GM21528 (cell line): ENCODE results near the gene IFNL4.
"Not testable (repeated sequence)": the region's sequence is repeated elsewhere in the genome, so short reads cannot be mapped to it uniquely, and the experiment has no call there.

ENCODE experiments used
- ATAC-seq: cut with Tn5 transposase; IDR thresholded peaks from one replicate; pipeline ENCODE4 v1.9.1; 2021; ENCODE audit warnings: mild to moderate bottlenecking, moderate library complexity; ENCODE audit not compliant: unreplicated experiment, low FRiP score

The IFNL4 gene

DNA sequence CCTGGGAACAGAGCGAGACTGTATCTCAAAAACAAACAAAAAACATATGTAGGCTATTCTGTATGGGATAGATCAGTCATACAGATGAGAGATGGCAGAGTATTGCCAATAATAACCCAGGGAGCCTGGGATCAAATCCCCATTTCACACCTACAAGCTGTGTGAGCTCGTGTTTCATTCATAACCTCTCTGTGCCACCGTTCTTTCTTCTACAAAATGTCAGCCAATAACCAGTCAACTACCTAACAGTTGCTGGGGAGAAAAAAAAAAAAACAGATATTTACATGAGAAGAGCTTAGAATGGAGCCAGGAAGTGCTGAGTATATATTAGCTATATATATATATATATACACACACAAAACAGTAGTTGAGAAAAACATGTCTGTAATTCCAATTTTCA lies 13.0 kb upstream of the IFNL4 start:
- ATAC-seq: no peak

DNA sequence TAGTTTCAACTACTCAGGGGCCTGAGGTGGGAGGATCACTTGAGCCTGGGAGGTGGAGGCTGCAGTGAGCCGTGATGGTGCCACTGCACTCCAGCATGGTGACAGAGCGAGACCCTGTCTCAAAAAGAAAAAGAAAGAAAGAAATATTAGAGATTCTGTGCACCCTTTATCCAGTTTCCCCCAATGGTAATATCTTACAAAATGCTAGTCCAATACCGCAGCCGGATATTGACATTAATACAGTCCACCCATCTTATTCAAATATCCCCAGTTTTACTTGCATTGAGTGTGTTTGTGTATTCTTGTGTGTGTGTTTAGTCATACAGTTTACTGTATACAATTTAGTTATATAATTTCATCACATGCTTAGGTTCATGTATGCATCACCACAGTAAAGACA lies 8.6 kb upstream of the IFNL4 start:
- ATAC-seq: no peak

DNA sequence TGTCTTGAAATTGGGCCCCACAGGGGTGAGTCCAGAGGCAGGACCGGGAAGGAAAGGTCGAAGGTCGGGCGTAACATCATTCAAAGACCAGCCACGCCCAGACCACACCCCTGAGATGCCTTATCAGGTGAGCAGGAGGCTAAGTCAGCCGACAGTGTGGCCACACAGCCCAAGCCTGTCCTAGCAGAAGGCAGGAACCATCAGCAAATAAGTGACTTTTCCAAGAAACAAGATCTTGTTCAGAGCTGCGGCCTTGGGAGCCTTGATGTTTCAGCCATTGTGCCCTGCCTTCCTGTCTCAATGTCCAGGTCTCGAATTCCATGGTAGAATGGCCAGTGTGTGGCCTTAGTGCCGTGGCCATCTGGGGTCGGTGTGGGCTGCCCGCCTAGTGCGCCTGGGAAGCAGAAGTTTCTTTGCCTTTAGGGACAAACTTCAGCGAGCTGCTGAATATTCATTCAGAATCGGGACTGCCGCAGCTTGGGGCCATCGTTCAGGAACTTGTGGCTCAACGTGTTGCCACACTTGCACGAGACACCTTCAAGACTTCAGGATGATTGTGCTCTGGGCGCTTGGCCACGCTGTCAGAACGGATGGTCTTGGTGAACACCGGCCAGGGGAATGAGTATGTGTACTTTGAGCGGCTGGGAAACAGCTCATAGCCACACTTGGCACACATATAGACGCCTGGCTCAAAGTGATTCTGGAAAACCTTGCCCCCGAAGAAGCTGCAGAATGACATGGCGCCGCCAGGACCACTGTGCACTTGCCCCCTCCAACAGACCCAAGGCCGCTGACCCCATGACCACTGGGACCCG lies 6.1 kb upstream of the IFNL4 start:
- ATAC-seq: no peak

- ATAC-seq: no peak
These were observed 4.9 kb upstream of the IFNL4 start for GRCh38 chr19:39253374-39254149.

GRCh38 chr19:39252458-39252857 lies 3.8 kb upstream of the IFNL4 start:
- ATAC-seq: no peak

- no peak for ATAC-seq
These were observed 3.2 kb upstream of the IFNL4 start for GRCh38 chr19:39251846-39252245.

GRCh38 chr19:39251081-39251480 lies 2.4 kb upstream of the IFNL4 start:
- ATAC-seq: no peak

DNA sequence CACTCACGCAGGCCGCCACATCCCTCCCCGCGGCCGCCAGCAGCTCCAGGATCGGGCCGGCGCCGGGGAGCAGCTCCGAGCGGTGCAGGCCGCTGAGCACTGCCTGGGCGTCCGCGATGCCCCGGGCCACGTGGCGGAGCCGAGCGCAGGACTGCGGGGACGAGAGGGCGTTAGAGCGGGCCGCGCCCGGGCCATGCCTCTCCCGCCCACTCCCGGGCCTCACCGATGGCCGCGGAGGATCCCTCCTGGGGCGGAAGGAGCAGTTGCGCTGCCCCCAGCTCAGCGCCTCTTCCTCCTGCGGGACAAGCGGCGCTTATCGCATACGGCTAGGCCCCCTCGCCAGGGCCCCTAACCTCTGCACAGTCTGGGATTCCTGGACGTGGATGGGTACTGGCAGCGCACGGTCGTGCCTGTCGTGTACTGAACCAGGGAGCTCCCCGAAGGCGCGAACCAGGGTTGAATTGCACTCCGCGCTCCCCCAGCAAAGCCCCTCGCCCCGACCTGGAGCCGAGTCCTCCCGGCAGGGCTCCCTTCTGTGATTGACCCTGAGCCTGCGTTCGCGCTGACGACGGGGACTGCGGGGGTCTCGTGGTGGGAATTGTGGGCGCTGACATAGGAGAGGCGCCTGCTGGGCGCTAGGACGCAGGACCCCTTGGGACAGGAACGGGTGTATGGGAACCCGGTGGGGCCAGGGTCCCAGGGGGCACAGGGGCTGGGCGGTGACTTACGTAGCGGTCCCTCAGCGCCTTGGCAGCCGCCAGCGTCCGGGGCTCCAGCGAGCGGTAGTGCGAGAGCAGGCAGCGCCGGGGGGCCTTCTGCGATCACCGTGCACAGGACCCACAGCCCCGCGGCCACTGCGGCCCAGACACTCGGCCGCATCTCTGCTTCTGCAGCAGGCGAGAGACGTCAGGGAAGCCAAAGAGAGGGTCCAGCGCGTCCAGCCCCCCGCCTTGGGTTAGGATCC lies 673 bp downstream of the IFNL4 start:
- no peak for ATAC-seq

- no peak for ATAC-seq
These were observed 1.5 kb downstream of the IFNL4 start for GRCh38 chr19:39246951-39247669.

GRCh38 chr19:39245166-39245565 lies 3.5 kb downstream of the IFNL4 start:
- not testable (repeated sequence) for ATAC-seq

- ATAC-seq: not testable (repeated sequence)
These were observed 4.1 kb downstream of the IFNL4 start, which contains the start of gene IFNL3 for GRCh38 chr19:39244410-39245100. Gene IFNL3, minus strand, starts transcription at chr19:39245006. Its CDS starts 39 bp downstream, at chr19:39244967.

GRCh38 chr19:39243741-39244140 lies 4.9 kb downstream of the IFNL4 start:
- ATAC-seq: not testable (repeated sequence)

GRCh38 chr19:39240421-39240820 lies 8.2 kb downstream of the IFNL4 start:
- no peak for ATAC-seq

GRCh38 chr19:39238944-39239343 lies 9.7 kb downstream of the IFNL4 start:
- ATAC-seq: no peak

DNA sequence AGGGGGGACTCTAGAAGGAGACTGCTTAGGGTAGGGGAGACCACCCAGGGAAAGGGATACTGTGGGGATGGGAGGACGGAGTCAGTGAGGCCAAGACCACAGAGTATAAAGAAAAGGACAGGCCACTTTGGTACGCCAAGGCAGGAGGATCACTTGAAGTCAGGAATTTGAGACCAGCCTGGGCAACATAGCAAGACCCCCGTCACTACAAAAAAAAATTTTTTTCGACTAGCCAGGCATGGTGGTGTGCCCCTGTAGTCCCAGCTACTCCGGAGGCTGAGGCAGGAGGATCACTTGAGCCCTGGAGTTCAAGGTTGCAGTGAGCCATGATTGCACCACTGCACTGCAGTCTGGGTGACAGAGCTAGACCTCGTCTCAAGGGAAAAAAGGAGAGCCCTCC lies 10.4 kb downstream of the IFNL4 start:
- no peak for ATAC-seq

DNA sequence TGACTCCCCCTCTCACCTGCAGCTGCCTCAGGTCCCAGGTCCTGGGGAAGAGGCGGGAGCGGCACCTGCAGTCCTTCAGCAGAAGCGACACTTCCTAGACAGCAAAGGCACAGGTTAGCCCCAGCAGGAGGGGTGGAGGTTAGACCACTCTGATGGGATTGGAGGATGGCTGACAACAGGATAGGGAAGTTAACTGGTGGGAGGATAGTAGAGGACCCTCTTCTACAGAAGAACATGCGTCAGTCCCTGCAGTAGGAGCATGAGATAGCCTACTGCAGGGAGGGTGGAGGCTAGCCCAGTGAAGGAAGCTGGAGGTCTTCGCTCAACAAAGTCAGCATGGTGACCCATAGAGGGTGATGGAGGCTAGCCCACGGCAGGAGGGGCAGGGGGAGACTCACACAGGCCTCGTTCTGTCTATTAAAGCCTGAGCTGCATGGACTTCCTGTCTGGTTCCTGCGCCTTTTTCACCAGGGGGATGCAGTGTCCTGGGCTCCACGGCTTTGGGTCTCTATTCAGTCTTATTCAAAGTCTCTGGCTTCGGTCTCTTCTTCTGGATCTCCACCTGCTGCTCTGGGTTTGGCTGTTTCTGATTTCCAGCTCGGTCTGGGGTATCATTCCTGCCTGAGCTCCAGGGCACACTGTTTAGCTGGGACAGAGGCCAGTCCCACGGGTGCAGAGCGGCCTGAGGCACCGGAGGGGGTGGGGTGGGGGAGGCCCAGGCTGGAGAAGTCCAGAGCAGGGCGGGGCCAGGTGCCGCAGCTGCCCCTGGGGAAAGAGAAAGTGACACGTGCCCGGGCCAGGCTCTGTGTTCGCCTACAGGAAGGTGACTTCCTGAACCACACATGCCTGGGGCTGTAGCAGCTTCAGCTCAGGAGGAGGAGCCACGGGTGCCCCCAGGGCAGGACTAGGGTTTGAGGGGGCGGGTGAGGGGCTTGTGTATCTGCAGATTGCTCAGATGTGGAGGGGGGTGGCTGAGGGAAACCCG lies 11.2 kb downstream of the IFNL4 start:
- ATAC-seq: no peak

DNA sequence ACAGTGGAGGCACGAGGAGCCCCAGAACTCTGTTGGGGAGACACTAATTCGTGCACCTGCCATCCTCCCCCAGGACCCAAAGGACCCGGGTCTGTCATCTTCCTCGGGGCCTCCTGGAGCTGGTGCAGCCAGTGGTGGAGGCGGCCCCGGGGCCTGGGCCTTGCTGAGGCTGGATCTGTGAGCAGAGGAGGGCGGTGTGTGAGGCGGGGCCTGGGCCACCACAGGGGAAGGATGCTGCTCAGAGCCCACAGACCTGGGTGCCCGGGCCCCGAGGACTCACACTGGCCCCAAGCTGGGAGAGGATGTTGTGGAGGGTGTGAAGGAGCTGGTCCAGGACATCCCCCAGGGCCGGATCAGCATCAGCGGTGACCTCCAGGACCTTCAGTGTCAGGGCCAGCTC lies 12.1 kb downstream of the IFNL4 start:
- ATAC-seq: no peak

GRCh38 chr19:39232708-39233107 lies 15.9 kb downstream of the IFNL4 start:
- ATAC-seq: no peak
